Measurements from ENCODE around the gene FMO2.
A peak's percentile ranks its signal among the peaks of the same experiment; 100 is the strongest.

- TF ChIP-seq CTCF (optimal IDR thresholded peaks at IDR 0.05 in 1 of 3, IDR thresholded peaks at IDR 0.05 in 1 of 3, conservative IDR thresholded peaks at IDR 0.05 in 1 of 3; ENCODE audit: extremely low read depth in 1 of 3, insufficient read depth in 2 of 3, low read length in 3 of 3) (peak; percentile 69 to 79 (median 74)), EZH2 (IDR thresholded peaks at IDR 0.05; ENCODE audit: low read length) (no peak)
Measured at GRCh38 chr1:171245458-171246064, 60.5 kb downstream of the FMO2 start.
